ENCODE results near the gene MCFD2.
"Not testable (repeated sequence)": the region's sequence is repeated elsewhere in the genome, so short reads cannot be mapped to it uniquely, and the experiment has no call there.

MCFD2 gene

GRCh38 chr2:46924038-46924437, 8.4 kb upstream of the MCFD2 start:
- Mint-ChIP-seq H3K36me3 (peaks cover 18% of the 10 kb centered on the region in 2 donors), H3K27ac (no peak overlapping the region), H3K27me3 (no peaks in the 10 kb centered on the region), H3K9me3 (peaks cover 5 to 10% of the 10 kb centered on the region in 2 donors), H3K4me1 (peaks cover 11 to 19% of the 10 kb centered on the region in 2 donors), H3K4me3 (no peak overlapping the region)
- no peak for ATAC-seq (replicated peaks)
- no peak for DNase-seq

- H3K36me3 Mint-ChIP-seq = peaks cover 16 to 18% of the 10 kb centered on the region in 2 donors
- DNase-seq = no peak
Measured at GRCh38 chr2:46923041-46923528, 7.5 kb upstream of the MCFD2 start.

GRCh38 chr2:46922606-46923005, 7.0 kb upstream of the MCFD2 start:
- no peak overlapping the region for H3K27ac Mint-ChIP-seq
- H3K9me3 Mint-ChIP-seq = peaks cover 5 to 10% of the 10 kb centered on the region in 2 donors
- no peaks in the 10 kb centered on the region for H3K27me3 Mint-ChIP-seq
- peaks cover 18 to 27% of the 10 kb centered on the region in 2 donors for H3K4me1 Mint-ChIP-seq
- no peak overlapping the region for H3K4me3 Mint-ChIP-seq
- peaks cover 16 to 18% of the 10 kb centered on the region in 2 donors for H3K36me3 Mint-ChIP-seq
- DNase-seq (no peak), ATAC-seq (replicated peaks) (no peak)

More at GRCh38 chr2:46923041-46923528, 7.5 kb upstream of the MCFD2 start:
- Mint-ChIP-seq H3K27me3 (no peaks in the 10 kb centered on the region), H3K4me3 (no peak overlapping the region), H3K27ac (no peak overlapping the region), H3K9me3 (peaks cover 5 to 10% of the 10 kb centered on the region in 2 donors), H3K4me1 (peaks cover 14 to 23% of the 10 kb centered on the region in 2 donors)
- no peak for ATAC-seq (replicated peaks)

GRCh38 chr2:46921676-46922448, 6.3 kb upstream of the MCFD2 start:
- peaks cover 10 to 11% of the 10 kb centered on the region in 2 donors for H3K36me3 Mint-ChIP-seq
- no peaks in the 10 kb centered on the region for H3K27me3 Mint-ChIP-seq
- ATAC-seq (replicated peaks) (no peak), DNase-seq (no peak)
- H3K27ac Mint-ChIP-seq = no peak overlapping the region
- peaks cover 2 to 8% of the 10 kb centered on the region in 2 donors for H3K9me3 Mint-ChIP-seq
- no peak overlapping the region for H3K4me3 Mint-ChIP-seq
- peaks cover 21 to 35% of the 10 kb centered on the region in 2 donors for H3K4me1 Mint-ChIP-seq

GRCh38 chr2:46917628-46918027, 2.0 kb upstream of the MCFD2 start:
- H3K4me1 Mint-ChIP-seq = peaks cover 41 to 65% of the 10 kb centered on the region in 2 donors
- H3K36me3 Mint-ChIP-seq = peaks cover 7 to 8% of the 10 kb centered on the region in 2 donors
- H3K4me3 Mint-ChIP-seq = peak overlapping the region; percentile 29 to 83
- no peak for DNase-seq
- H3K27me3 Mint-ChIP-seq = no peaks in the 10 kb centered on the region
- H3K27ac Mint-ChIP-seq = no peak overlapping the region
- H3K9me3 Mint-ChIP-seq = no peaks in the 10 kb centered on the region
- no peak for ATAC-seq (replicated peaks)

- ATAC-seq (replicated peaks) (peak; percentile 89 to 93), DNase-seq (peak; percentile 81)
- Mint-ChIP-seq H3K27me3 (no peaks in the 10 kb centered on the region), H3K4me3 (peak overlapping the region; percentile 83 to 90), H3K9me3 (no peaks in the 10 kb centered on the region), H3K27ac (peak overlapping the region; percentile 93), H3K36me3 (peaks cover 14 to 16% of the 10 kb centered on the region in 2 donors), H3K4me1 (peaks cover 37 to 57% of the 10 kb centered on the region in 2 donors)
Measured at GRCh38 chr2:46915811-46916630, 415 bp upstream of the MCFD2 start.

- H3K4me1 Mint-ChIP-seq = peaks cover 35 to 55% of the 10 kb centered on the region in 2 donors
- no peak for ATAC-seq (replicated peaks)
- H3K4me3 Mint-ChIP-seq = peak overlapping the region; percentile 83 to 90
- no peaks in the 10 kb centered on the region for H3K27me3 Mint-ChIP-seq
- peaks cover 0 to 2% of the 10 kb centered on the region in 2 donors for H3K9me3 Mint-ChIP-seq
- no peak for DNase-seq
- H3K27ac Mint-ChIP-seq = peak overlapping the region; percentile 87
- peaks cover 16 to 24% of the 10 kb centered on the region in 2 donors for H3K36me3 Mint-ChIP-seq
Measured at GRCh38 chr2:46914578-46915230, 902 bp downstream of the MCFD2 start.

- no peak overlapping the region for H3K27ac Mint-ChIP-seq
Measured at GRCh38 chr2:46913471-46914381, 1.9 kb downstream of the MCFD2 start.

GRCh38 chr2:46909771-46910419, 5.7 kb downstream of the MCFD2 start:
- H3K27ac Mint-ChIP-seq = peak overlapping the region; percentile 62
- ATAC-seq (replicated peaks) = peak; percentile 96 to 99
- H3K4me1 Mint-ChIP-seq = peaks cover 38 to 50% of the 10 kb centered on the region in 2 donors
- no peaks in the 10 kb centered on the region for H3K27me3 Mint-ChIP-seq
- H3K9me3 Mint-ChIP-seq = peaks cover 4 to 7% of the 10 kb centered on the region in 2 donors
- peak; percentile 36 for DNase-seq
- peak overlapping the region; percentile 3 to 49 for H3K4me3 Mint-ChIP-seq
- peaks cover 50 to 64% of the 10 kb centered on the region in 2 donors for H3K36me3 Mint-ChIP-seq

More at GRCh38 chr2:46913471-46914381, 1.9 kb downstream of the MCFD2 start:
- ATAC-seq (replicated peaks) (no peak), DNase-seq (no peak)
- Mint-ChIP-seq H3K4me1 (peaks cover 44 to 64% of the 10 kb centered on the region in 2 donors), H3K27me3 (no peaks in the 10 kb centered on the region), H3K36me3 (peaks cover 25 to 34% of the 10 kb centered on the region in 2 donors), H3K9me3 (peaks cover 0 to 3% of the 10 kb centered on the region in 2 donors), H3K4me3 (peak overlapping the region in 1 of 2 donors; percentile 0)

GRCh38 chr2:46909150-46909549, 6.5 kb downstream of the MCFD2 start:
- ATAC-seq (replicated peaks) (no peak), DNase-seq (no peak)
- peaks cover 4 to 10% of the 10 kb centered on the region in 2 donors for H3K9me3 Mint-ChIP-seq
- H3K27ac Mint-ChIP-seq = peak overlapping the region; percentile 80
- no peak overlapping the region for H3K4me3 Mint-ChIP-seq
- peaks cover 58 to 71% of the 10 kb centered on the region in 2 donors for H3K36me3 Mint-ChIP-seq
- peaks cover 33 to 50% of the 10 kb centered on the region in 2 donors for H3K4me1 Mint-ChIP-seq
- H3K27me3 Mint-ChIP-seq = no peaks in the 10 kb centered on the region

- peaks cover 60 to 80% of the 10 kb centered on the region in 2 donors for H3K36me3 Mint-ChIP-seq
- not testable (repeated sequence) for H3K4me3 Mint-ChIP-seq; ATAC-seq (replicated peaks); H3K27me3 Mint-ChIP-seq; H3K27ac Mint-ChIP-seq; DNase-seq
- H3K4me1 Mint-ChIP-seq = peaks cover 38 to 59% of the 10 kb centered on the region in 2 donors
- peaks cover 4 to 11% of the 10 kb centered on the region in 2 donors for H3K9me3 Mint-ChIP-seq
Measured at GRCh38 chr2:46904908-46905678, 10.5 kb downstream of the MCFD2 start.

GRCh38 chr2:46902980-46903379, 12.6 kb downstream of the MCFD2 start:
- not testable (repeated sequence) for H3K27me3 Mint-ChIP-seq, H3K9me3 Mint-ChIP-seq, DNase-seq
- ATAC-seq (replicated peaks) = peak; percentile 25 to 46
- Mint-ChIP-seq H3K36me3 (peaks cover 47 to 67% of the 10 kb centered on the region in 2 donors), H3K4me3 (peak overlapping the region; percentile 15 to 50), H3K4me1 (peaks cover 25 to 55% of the 10 kb centered on the region in 2 donors), H3K27ac (peak overlapping the region; percentile 90)
